ENCODE measurements around the gene AICDA.
"Not testable (repeated sequence)": the region's sequence is repeated elsewhere in the genome, so short reads cannot be mapped to it uniquely, and the experiment has no call there.

DNA sequence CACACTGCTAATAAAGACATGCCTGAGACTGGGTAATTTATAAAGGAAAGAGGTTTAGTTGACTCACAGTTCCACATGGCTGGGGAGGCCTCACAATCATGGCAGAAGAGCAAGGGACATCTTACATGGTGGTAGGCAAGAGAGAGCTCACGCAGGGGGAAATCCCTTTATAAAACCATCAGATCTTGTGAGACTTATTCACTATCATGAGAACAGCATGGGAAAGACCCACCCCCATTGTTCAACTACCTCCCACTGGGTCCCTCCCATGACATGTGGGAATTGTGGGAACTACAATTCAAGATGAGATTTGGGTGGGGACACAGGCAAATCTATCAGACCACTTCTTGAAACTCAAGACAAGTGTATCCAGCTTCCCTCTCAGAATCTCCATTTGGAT is 1.2 kb upstream of the AICDA start:
- TF ChIP-seq, protein P1, sequence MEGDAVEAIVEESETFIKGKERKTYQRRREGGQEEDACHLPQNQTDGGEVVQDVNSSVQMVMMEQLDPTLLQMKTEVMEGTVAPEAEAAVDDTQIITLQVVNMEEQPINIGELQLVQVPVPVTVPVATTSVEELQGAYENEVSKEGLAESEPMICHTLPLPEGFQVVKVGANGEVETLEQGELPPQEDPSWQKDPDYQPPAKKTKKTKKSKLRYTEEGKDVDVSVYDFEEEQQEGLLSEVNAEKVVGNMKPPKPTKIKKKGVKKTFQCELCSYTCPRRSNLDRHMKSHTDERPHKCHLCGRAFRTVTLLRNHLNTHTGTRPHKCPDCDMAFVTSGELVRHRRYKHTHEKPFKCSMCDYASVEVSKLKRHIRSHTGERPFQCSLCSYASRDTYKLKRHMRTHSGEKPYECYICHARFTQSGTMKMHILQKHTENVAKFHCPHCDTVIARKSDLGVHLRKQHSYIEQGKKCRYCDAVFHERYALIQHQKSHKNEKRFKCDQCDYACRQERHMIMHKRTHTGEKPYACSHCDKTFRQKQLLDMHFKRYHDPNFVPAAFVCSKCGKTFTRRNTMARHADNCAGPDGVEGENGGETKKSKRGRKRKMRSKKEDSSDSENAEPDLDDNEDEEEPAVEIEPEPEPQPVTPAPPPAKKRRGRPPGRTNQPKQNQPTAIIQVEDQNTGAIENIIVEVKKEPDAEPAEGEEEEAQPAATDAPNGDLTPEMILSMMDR (IDR thresholded peaks at IDR 0.05; ENCODE audit: low read depth, low read length, poor library complexity, severe bottlenecking) = not testable (repeated sequence)
- TF ChIP-seq EZH2phosphoT487 (IDR thresholded peaks at IDR 0.05; ENCODE audit: borderline replicate concordance, low read length) = not testable (repeated sequence)

All from DOHH2 (cell line).